HK-2 (cell line): ENCODE data around the gene USP2.

Experiments used
- DNase-seq: peaks from one replicate; pipeline ENCODE4 v3.0.0-alpha.2; 2018; ENCODE audit not compliant: unreplicated experiment

The USP2 gene, protein sequence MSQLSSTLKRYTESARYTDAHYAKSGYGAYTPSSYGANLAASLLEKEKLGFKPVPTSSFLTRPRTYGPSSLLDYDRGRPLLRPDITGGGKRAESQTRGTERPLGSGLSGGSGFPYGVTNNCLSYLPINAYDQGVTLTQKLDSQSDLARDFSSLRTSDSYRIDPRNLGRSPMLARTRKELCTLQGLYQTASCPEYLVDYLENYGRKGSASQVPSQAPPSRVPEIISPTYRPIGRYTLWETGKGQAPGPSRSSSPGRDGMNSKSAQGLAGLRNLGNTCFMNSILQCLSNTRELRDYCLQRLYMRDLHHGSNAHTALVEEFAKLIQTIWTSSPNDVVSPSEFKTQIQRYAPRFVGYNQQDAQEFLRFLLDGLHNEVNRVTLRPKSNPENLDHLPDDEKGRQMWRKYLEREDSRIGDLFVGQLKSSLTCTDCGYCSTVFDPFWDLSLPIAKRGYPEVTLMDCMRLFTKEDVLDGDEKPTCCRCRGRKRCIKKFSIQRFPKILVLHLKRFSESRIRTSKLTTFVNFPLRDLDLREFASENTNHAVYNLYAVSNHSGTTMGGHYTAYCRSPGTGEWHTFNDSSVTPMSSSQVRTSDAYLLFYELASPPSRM

DNA sequence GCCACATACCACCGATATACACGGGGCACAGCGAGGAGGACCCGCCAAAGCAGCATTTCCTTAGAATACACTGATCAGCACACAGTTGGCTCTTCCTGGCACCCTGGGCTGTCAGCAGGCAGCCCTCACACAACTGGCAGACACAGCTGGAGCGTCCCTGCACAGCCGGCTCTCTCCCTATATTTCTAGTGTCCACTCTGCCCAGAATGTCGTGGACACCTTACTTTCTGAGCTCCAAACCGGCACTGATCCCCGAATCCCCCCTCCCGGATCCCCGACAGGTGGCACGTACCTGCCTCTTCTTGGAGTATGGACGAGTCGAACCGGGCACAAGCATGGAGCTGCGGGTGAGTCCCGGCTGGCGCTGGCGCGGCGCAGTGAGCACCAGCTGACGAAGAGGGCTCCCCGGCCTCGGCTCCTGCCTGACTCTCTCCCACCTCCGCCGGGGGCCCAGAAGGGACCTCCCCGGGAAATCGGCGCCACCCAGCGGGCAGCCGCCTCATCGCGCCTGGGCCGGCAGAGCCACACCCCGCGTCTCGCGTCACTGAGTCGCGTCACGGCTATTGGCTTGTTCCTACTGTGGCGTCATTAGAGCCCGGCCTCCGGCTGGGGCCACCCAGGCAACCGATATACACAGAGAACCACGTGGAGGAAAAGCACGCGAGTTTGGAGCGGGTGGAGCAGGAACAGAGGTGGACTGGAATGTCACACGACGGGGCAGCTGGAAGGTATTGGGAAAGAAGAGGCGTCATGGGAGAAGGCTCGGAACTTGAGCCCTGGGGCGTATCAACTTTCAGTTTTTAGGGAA, at the start of gene USP2:
USP2 (minus strand) TSS at position 510 of the 808 bp plus-strand sequence. CDS start 8,210 bp downstream, outside the sequence.
- peak; percentile 91 for DNase-seq

DNA sequence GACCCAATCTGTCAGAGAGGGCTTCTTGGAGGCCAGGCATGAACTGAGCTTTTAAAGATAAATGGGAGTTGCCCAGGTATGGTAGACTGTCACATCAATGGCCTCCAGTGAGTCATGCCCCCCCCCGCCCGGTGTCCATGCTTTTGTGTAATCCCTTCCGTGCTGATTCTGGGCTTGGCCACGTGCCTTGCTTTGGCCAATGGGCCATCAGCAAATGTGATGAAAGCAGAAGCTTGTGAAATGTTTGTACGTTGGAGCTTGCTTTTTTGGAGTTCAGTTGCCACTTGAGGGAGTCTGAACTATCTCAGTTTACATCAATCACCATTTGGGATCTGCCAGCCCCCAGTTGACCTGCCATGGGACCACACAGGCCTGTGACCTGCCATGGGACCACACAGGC, 45.8 kb upstream of the USP2 start:
- no peak for DNase-seq

DNA sequence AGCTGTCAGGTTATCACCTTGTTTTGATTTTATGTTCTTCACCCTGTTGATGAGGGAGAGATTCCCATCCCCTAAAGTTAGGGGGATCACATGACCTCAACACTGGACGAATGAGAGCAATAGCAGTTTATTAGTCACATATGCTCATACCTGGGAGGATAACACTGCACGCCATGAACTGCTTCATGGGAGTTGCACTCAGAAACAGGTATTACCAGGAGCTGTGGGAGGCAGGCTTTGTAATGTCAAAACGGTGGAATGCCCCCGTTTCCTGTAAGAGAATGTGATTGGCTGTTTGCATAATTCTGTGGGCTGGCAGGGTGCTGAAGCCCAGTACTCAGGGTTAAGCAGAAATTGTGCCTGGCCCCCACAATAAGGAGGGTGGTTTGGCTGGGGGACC, 44.7 kb upstream of the USP2 start:
- DNase-seq: no peak

DNA sequence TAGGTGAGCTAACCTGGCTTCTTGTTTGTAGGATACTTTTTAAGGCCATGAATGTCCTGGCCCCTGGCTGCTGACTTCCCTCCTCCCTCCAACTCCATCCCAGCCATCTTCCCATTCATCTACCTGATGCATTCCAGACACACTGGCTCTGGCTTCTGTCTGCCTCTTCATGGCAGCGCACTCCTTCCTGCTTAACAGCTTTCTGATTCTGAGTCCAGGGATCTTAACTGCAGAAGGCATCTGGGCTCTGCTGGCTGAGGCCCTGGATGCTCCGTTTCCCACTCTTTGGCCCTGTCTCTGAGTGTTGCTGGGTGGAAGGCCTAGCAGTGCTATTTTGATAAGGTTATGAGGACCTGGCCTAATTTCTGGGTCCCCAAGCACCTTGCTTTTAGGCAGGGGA, 43.3 kb upstream of the USP2 start:
- DNase-seq: no peak

DNA sequence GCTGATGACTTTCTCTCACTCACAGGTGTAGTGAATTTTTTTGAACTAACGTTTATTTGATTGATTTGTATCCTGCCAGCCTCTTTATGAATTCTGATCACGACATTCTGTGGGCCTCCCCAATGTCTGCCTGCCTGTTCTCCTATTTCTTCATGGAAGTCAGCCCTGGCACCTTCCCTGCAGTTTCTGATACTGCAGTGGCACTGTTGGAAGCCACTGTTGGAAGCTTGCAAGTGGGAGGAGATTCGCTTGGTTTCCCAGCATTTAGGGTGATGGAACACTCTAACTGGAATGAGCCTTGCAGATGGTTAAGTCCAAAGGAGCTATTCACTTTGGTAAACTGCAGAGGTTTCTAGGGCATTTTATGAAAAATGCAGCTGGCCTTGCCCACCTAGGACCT, 42.8 kb upstream of the USP2 start:
- DNase-seq: no peak

DNA sequence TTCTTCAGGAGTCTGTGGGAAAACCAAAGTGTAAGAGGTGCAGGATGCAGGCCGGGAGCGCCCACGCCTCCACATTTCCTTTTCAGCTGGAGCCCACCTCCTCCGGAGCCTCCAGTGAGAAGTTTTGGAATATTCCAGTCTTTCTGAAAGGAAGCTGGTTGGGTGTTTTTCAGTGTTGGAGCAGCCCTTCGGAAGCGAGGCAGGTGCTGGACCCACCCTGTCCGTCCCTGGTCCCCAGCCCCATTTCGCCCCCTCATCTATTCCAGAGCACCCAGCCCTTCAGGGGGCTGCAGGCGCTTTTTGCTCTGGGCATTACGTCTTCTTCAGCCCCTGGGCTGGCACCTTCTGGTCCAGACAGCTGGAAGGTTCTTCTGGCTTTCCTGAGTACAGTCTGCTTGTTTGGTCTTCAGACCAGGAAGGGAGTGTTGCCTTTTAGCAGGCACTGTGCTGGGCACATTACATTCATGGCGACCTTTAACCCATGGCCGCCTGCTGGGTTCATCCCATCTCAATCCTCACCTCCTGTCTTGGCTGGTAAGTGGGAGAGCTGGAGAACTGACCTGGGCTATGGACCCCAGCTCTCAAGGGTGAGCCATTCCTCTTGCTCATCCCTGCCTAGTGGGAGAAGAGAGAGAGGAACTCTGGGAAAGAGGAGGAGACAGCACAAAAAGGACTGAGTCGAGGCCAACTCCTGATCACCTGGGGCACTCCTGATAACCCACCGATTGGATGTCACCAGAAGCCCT, 42.2 kb upstream of the USP2 start:
- DNase-seq: no peak

DNA sequence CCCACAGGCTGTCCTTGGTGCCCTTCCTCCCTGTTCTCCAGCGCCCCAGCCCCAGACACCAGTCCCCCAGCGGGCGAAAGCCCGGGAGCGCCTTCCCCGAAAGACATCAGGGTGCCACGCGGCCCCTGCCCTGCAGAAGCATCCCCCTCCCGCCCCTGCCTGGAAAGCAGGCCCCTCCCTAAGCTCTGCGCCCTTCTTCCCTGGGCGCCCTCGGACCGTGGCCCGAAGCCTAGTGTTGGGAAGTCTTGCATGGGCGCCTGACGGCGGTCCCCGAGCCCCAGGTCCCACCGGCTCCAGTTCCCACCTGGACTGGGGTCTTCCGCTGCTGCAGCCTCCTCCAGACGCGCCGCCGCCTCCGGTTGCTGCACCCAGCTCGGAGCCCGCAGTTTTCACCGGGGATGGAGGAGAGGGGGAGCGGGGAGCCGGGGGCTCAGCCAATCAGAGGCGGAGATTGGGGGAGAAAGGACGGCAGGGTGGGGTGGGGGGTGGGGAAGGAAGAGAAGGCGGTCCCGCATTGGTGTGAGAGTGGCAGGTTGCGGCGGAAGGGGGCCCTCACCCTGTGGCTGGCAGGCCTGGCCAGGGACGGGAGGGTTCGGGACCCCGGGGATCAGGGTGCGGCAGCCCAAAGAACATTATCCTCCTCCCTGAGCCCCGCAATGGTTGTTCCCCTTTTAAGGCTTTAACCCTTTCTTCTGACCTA, 41.5 kb upstream of the USP2 start, which contains the start of gene THY1:
THY1 (minus strand) TSS at position 364 of the 700 bp plus-strand sequence. CDS start 2,267 bp downstream, outside the sequence.
- no peak for DNase-seq

DNA sequence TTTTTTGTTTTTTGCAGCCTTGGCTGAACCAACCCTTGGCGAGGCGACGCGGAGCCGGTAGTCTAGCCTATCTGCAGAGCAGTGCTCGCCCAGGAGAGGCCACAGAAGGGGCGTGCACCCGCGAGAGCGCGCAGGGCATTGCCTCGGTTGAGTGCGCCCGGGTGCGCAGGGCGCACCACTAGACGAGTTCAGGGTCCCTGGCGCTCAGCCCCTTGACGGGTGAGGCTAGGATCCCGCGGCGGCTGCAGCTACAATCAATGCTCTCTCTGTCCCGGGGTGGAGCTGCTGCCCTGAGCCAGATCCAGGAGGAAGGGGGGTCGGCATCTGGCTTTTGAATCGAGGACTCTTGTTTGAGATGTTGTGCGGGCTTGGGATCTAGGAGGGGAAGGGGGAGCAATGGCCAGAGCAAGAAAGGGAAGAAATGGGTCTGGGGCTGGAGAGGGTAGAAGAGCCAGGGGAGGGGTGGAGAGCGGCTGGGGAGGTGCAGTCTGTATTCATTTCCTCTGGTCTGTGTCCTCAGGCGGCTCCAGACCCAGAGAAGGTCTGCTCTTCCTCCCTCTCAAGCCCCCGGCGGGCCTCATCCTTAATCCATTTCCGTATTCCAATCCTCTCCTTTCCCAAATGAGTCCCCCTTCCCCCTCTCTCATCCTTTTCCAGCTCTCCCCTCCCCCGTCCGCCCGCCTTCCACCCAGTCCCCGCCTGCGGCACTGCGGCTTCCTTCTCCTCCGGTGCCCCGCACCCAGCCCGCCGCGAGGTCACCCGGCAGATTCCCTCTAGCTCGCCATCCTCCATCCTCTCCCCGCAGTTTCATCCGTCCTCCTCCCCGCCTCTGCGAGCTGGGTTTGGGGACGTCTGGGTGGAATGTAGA, 40.7 kb upstream of the USP2 start:
- no peak for DNase-seq

DNA sequence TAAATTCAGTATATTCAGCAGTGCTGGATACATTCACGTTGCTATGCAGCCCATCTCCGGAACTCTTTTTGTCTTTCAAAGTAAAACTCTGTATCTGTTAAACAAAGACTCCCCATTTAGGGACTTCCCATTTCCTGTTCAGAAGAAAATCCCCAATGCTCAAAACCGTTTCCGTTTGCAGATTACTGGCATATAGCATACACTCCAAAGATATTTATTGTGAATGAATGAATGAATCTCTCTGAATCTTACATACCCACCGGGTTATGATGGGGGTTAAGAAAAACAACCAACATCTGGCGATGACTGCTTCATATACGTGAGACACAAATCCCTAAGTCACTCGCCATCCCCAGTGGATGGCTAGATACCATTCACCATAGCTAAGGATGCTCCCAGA, 39.9 kb upstream of the USP2 start:
- no peak for DNase-seq

DNA sequence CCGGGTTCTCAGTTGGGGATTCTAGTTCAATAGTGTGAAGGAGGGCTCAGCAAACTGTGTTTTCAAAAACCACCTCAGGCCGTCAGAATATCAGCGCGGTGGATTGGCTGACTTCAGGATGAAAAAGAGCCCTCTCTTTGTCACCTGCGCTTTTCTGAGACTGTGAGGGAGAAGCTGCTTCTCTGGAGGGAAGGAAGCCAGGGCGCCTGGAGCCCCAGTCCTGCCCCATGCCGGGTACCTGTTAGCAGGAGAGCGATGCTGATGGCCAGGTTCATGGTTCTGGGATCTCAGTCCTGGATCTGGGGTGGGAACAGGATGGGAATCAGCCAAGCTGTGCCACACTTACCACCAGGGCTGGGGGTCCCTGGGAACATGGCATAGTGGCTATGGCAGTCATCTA, 39.1 kb upstream of the USP2 start:
- no peak for DNase-seq

DNA sequence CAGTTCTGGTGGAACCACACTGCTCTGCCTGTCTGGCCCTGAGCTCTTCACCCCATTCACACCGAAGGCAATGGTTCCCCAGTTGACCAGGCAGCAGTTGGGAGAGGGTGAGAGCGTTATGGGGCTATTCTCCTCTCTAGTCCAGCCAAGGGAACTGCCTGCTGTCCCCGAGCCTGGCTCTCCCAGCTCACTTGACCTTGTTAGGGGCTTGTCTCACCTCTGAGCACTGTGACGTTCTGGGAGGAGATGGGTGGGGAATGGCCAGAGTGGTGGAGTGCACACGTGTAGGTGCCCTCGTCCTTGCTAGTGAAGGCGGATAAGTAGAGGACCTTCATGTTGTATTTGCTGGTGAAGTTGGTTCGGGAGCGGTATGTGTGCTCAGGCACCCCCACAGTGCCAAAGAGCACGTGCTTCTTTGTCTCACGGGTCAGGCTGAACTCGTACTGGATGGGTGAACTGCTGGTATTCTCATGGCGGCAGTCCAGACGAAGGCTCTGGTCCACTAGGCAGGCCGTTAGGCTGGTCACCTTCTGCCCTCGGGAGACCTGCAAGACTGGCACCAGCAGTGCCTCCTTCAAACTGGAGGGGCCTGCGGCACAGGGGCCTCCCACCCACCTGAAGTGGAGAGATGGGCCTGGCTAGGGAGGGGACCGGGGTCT, 38.5 kb upstream of the USP2 start:
- DNase-seq: peak; percentile 56

DNA sequence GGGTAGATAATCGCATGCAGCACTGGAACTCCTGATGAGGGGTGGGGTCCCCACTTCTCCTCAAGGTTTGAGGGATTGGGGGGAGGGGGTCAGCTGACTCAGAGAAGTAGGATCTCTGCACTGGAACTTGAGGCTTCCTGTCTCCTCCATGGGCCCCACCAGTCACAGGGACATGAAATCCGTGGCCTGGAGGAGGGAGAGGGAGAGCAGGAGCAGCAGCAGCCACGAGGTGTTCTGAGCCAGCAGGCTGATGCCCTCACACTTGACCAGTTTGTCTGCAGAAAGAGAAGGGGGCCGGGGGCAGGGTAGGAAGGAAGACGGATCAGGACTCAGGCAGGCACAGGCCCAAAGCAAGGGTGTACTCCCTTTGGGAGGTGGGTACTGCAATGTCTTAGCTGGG, 37.8 kb upstream of the USP2 start:
- DNase-seq: no peak

DNA sequence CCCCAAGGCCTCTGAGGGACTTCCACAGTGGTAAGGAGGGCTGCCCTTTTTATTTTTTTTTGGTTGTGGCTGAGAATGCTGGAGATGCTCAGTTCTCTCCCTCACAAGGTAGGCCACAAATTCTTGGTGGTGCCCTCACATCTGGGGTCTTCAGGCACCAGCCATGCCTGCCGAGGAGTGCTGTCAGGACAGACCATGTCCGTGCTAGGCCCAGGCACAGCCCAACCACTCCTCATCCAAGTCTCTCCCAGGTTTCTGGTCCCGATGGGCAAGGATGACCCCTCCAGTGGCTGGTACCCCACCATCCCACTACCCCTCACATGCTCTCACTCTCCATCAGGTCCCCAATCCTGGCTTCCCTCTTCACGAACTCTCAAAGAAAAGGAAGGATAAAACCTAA, 37.3 kb upstream of the USP2 start:
- DNase-seq: no peak

DNA sequence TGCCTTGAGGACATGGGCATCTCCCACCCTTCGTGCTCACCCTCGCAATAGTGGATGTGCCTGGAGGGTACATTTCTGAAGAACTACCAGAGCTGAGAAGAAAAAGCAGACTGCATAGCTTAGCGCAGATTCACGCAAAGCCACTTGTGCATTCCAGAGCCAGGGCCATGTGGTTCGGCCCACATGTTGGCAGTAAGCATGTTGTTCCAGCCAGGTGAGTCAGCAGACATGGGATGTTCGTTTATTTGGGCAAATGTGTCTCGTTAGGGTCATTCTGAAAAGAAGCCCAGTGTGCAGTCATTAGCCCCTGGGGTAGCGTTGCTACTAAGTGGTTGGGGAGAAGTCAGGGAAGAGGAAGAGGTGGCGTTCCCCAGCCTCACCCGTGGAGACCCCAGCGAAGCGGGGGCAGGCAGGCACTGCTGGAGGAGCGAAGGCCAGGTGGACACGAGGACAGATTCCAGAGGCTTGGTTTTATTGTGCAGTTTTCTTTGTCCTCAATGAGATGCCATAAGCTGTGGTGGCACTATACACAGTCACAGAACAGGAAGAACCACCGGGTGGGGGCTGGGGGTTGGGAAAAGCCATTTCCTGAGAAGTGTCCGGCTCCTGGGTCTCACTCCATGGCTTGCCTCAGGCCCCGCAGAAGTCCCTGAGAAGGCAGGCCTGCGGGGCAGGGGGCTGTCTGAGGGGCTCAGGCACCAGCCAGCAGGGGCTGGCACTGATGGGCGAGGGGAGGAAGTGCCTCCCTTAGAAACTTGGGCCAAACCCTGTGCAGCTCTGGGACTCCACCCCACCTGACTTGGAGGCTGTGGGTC, 36.4 kb upstream of the USP2 start:
- DNase-seq: peak; percentile 48

DNA sequence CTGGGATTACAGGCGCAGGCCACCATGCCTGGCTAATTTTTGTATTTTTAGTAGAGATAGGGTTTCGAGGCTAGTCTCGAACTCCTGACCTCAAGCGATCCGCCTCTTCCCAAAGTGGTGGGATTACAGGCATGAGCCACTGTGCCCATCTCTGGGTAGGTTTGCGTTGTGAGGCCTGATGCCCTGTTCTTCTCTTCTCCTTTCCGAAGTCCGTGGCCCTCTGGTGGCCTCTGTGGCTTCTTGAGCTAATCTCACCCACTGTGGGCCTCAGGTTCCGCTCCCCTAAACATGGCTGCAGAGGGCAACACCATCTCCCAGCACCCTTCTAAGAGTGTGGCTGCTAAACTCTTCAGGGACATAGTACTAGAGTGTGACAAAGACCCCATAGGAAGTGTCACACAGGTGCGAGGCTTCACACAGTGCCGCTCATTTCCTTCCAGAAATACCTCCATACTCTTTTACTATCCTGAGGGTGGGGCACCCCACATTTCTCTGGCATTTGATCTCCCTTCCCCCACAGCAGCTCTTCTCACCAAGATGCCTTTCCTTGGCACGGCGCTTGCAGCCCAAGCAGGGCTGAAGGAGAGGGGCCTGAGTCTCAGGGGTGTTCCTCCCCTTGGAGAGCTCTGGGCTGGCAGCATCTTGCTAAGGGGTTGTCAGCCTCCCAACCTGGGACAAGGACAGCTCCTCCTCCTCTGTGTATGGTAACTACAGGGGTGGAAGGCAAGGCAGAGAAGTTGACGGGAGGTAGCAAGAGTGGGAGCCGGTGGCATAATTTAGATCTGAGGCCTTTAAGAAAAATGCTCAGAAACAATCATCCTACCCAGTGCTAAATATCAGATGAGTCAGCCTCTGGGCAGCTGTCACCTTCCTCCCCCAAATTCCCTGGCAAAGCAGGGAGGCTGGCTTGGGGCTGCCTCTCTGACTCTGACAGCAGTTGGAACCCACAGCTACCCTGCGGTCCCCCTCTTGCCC, 35.4 kb upstream of the USP2 start:
- peak; percentile 16 for DNase-seq

DNA sequence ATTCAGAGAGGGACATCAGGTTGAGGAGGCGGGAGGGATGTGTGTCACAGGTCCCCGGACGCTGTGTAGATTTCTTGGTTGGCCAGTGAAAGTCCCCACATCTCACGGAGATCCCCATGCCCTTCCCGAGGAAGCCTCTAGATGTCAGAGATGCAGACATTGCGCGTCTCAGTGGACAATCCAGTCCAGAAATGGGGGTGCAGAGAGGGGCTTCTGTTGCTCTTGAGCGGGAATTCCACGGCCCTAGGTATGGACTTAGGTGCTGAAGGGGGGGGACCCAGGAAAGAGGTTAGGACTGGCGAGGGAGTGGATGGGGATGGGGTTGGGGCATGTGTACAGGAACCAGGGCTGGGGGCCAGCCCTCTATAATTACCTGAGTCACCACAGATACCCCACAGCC, 34.5 kb upstream of the USP2 start:
- no peak for DNase-seq

DNA sequence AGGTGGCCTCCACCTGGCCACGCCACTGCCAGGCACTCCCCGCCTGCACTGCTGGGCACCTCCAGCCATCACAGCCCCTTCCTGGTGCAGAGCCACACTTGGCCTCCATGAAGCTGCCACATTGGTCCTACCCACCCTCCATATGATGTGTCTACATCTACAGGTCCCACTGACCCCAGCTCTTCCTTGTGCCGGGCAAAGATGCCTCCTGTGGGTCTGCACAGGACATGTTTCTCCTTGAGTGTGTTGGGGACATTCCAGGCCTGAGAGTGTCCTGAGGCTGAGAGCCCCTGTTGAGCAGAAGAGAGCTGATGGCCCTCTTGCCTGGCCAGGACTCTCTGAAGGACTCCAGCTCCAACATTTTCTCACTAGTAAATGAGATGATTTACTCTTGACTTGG, 34.0 kb upstream of the USP2 start:
- DNase-seq: no peak

DNA sequence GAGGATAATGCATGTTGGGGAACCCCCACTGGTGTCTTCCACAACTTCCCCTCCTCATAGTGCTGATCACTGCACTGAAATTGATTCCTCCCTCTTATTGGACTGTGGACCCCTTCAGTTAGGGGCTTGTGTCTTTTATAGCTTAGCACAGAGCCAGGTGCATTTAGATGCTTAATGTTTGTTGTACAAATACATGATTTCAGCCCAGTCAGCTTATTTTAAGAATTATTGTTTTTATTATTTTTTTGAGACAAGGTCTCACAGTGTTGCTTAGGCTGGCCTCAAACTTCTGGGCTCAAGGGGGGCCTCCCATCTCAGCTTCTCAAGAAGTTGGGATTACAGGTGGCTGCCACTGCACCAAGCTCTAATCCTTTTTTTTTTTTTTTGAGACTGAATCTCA, 33.2 kb upstream of the USP2 start:
- DNase-seq: no peak
